BLaER1 treated with 17β-estradiol and CSF1 and Interleukin-3, amounts not matched to agents 10 nM and 100 nM (cell line): ENCODE results near the gene STRIP2.

Source experiments
- H3K27ac ChIP-seq, 11 experiments: shearing (Covaris generic); formaldehyde crosslinking; 2 replicates each; pipeline ENCODE4 v1.8.1; 2022
- H3K27me3 ChIP-seq, 11 experiments: shearing (Covaris generic); formaldehyde crosslinking; 2 replicates each; pipeline ENCODE4 v1.8.1; 2022
- H3K36me3 ChIP-seq, 11 experiments: shearing (Covaris generic); formaldehyde crosslinking; 2 replicates each; pipeline ENCODE4 v1.8.1; 2022
- H3K4me1 ChIP-seq, 10 experiments: shearing (Covaris generic); formaldehyde crosslinking; 2 replicates each; pipeline ENCODE4 v1.8.1; 2022
- H3K4me2 ChIP-seq, 11 experiments: shearing (Covaris generic); formaldehyde crosslinking; 2 replicates each; pipeline ENCODE4 v1.8.1; 2022
- H3K4me3 ChIP-seq, 10 experiments: shearing (Covaris generic); formaldehyde crosslinking; 2 replicates each; pipeline ENCODE4 v1.8.1; 2022
- H3K9ac ChIP-seq, 11 experiments: shearing (Covaris generic); formaldehyde crosslinking; 2 replicates each; pipeline ENCODE4 v1.8.1; 2022
- H3K9me3 ChIP-seq, 11 experiments: shearing (Covaris generic); formaldehyde crosslinking; replicated peaks in 1 of 11; 2 replicates each; pipeline ENCODE4 v1.8.1; 2022
- H4K20me1 ChIP-seq, 11 experiments: shearing (Covaris generic); formaldehyde crosslinking; 2 replicates each; pipeline ENCODE4 v1.8.1; 2022
- Cebpa-rat ChIP-seq, 11 experiments: shearing (Covaris generic); IDR thresholded peaks; 2 replicates each; pipeline ENCODE4 v1.8.1; 2022

Gene STRIP2

DNA sequence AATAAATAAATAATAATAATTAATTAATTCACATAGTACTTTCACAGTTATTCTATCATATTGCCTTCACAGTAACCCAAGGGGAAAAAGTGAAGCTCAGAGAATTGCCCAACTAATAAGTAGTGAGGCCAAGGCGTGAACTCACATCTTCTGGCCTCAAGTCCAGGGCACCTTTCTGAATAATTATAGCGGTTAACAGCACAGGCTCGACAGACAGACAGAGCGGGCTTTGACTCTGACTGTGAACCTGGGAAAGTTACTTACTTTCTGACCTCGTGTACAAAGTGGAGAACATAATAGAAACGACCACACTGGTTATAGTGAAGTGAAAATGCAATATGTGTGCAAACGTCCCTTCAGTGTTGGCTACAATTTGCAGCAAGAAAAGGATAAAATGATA is 62.4 kb downstream of the STRIP2 start:
- H3K4me3 ChIP-seq, result no peak overlapping the region

DNA sequence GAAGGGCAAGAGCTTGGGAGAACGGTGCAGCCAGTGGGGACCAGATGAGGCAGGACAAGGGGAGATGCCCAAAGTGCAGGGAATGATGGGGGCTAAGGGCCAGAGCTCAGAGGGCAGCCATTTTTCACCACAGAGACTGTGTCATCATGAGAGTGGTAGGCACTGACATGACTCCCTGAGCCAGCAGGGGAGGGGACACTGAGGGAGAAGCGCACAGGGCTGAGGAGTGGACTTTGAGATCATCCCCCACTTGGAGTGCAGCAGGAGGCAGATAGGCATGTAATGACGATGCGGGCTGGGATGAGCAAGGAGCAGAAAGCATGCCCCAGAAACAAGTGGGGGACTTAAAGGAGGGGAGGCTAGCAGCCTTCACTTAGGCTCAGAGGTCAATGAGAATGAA is 62.9 kb downstream of the STRIP2 start:
- no peak overlapping the region for H3K4me3 ChIP-seq
- no peaks in the 10 kb centered on the region for H3K9me3 ChIP-seq
- H3K9ac ChIP-seq, result no peak overlapping the region
- no peaks in the 10 kb centered on the region for H4K20me1 ChIP-seq
- no peaks in the 10 kb centered on the region for H3K36me3 ChIP-seq
- no peaks in the 10 kb centered on the region for H3K27me3 ChIP-seq
- H3K27ac ChIP-seq, result no peak overlapping the region
- TF ChIP-seq Cebpa-rat (IDR thresholded peaks at IDR 0.05), result no peak
- H3K4me2 ChIP-seq, result no peak overlapping the region
- peaks cover 6 to 33% (median 20%) of the 10 kb centered on the region in 10 experiments for H3K4me1 ChIP-seq

More for the DNA sequence above, 62.4 kb downstream of the STRIP2 start:
- H3K4me2 ChIP-seq, result peak overlapping the region in 2 of 11 experiments; percentile 57 to 73; a peak in 2 of 22 replicates
- H3K27me3 ChIP-seq, result no peaks in the 10 kb centered on the region
- no peaks in the 10 kb centered on the region for H4K20me1 ChIP-seq
- no peaks in the 10 kb centered on the region for H3K9me3 ChIP-seq
- H3K36me3 ChIP-seq, result no peaks in the 10 kb centered on the region
- H3K9ac ChIP-seq, result no peak overlapping the region
- H3K27ac ChIP-seq, result peak overlapping the region in 1 of 11 experiments; percentile 43; a peak in 1 of 22 replicates
- peaks cover 3 to 33% (median 17%) of the 10 kb centered on the region in 10 experiments for H3K4me1 ChIP-seq
- no peak for TF ChIP-seq Cebpa-rat (IDR thresholded peaks at IDR 0.05)

DNA sequence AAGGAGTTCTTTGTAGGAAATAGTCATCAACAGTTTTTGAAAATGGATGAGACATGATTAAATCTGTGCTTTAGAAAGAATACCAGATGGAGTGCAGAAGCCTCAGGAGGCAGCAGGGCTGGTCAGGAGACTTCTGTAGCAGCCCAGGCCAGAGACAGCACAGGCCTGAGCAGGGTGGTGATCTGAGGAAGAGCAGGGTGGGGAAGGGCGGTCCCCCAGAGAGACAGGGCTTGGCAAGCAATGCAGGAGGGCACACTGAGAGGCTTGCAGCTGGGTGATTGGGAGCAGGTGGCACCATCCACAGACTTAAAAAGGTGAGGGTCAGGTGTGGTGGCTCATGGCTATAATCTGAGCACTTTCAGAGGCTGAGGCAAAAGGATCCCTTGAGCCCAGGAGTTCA is 63.8 kb downstream of the STRIP2 start:
- no peak for TF ChIP-seq Cebpa-rat (IDR thresholded peaks at IDR 0.05)
- H3K9ac ChIP-seq, result no peak overlapping the region

DNA sequence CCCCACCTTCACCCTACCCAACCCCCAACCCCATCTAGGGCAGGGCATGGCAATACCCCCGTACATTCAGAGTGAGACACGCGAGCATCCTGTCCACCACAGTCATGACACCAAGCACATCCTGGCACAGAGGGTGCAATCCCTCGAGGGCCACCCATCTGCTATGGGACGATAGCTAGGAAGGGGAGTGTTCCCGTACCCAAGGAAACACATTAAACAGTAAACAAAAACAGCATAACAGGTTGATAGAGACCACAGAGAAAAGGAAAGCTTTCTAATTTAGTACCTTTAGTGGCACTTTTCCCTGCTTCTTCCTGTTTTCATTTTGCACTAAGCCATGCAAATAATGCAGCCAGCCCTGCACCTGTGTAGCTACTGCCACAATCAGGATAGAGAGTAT is 65.8 kb downstream of the STRIP2 start:
- no peaks in the 10 kb centered on the region for H3K9me3 ChIP-seq
- H3K4me3 ChIP-seq, result no peak overlapping the region
- H3K9ac ChIP-seq, result no peak overlapping the region
- H3K36me3 ChIP-seq, result no peaks in the 10 kb centered on the region
- no peak overlapping the region for H3K27ac ChIP-seq
- H3K27me3 ChIP-seq, result peaks cover 0 to 15% (median 0%) of the 10 kb centered on the region in 11 experiments; a peak in 8 of 22 replicates
- peaks cover 14 to 32% (median 26%) of the 10 kb centered on the region in 10 experiments for H3K4me1 ChIP-seq
- no peaks in the 10 kb centered on the region for H4K20me1 ChIP-seq
- TF ChIP-seq Cebpa-rat (IDR thresholded peaks at IDR 0.05), result no peak
- H3K4me2 ChIP-seq, result peak overlapping the region in 5 of 11 experiments; percentile 3 to 98 (median 21); a peak in 7 of 22 replicates

More for the DNA sequence above, 63.8 kb downstream of the STRIP2 start:
- Histone ChIP-seq H3K4me3 (no peak overlapping the region), H3K36me3 (no peaks in the 10 kb centered on the region), H3K4me2 (no peak overlapping the region), H3K27ac (no peak overlapping the region), H3K4me1 (peaks cover 12 to 34% (median 25%) of the 10 kb centered on the region in 10 experiments), H3K27me3 (peaks cover 0 to 8% (median 0%) of the 10 kb centered on the region in 11 experiments; a peak in 8 of 22 replicates), H3K9me3 (no peaks in the 10 kb centered on the region), H4K20me1 (no peaks in the 10 kb centered on the region)

DNA sequence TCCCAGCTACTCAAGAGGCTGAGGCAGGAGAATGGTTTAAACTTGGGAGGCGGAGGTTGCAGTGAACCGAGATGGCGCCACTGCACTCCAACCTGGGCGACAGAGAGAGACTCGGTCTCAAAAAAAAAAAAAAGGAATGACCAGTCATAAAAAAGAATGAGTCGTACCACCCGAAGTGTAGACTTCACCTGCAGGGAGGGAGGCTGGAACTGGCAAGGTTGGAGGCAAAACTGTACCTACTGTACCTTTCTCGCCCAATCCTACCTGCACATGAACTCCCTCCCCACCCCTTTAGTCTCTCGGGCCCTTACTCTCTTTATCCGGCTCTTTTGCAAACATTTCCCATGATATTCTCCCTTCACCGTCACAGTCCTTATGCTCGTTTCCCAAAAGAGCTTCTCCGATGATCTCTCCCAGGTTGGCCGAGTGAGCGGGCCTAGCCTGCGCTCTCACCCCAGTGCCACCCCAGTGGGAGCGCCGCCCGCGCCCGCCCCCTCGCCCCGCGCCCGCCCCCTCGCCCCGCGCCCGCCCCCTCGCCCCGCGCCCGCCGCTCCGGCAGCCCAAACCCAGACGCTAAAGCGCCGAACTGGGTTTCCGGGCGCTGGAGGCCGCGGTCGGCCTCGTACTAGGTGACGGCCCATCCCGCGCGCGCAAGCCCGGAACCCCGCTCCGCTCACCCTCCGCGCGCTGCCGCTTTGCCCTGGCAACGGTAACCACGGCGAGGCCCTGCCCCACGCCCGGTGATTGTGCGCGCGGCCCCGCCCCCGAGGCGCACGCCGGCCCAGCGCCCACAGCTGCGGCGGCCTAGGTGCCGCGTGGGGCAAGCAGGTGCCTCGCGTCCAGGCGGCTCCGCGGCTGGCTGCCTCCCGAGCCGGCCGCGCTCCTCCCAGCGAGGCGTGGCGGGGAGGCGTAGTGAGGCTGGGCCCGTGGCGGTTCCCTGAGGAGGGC is 67.8 kb downstream of the STRIP2 start, which contains the start of gene SMKR1:
Gene SMKR1 (plus strand): TSS at position 772 of the 948 bp plus-strand sequence. CDS start 294 bp downstream, outside the sequence.
- Histone ChIP-seq H4K20me1 (no peaks in the 10 kb centered on the region), H3K9ac (peak within 1 kb of the TSS; percentile 58 to 78 (median 71)), H3K9me3 (no peaks in the 10 kb centered on the region), H3K4me2 (peak within 1 kb of the TSS; percentile 93 to 99 (median 98)), H3K27ac (peak within 1 kb of the TSS in 10 of 11 experiments; percentile 5 to 55 (median 22); a peak in 13 of 22 replicates), H3K36me3 (no peaks in the 10 kb centered on the region), H3K4me1 (peaks cover 0 to 32% (median 22%) of the 10 kb centered on the region in 10 experiments; a peak in 17 of 20 replicates), H3K27me3 (peaks cover 0 to 15% (median 0%) of the 10 kb centered on the region in 11 experiments; a peak in 8 of 22 replicates), H3K4me3 (peak within 1 kb of the TSS; percentile 55 to 82 (median 68))
- no peak for TF ChIP-seq Cebpa-rat (IDR thresholded peaks at IDR 0.05)

DNA sequence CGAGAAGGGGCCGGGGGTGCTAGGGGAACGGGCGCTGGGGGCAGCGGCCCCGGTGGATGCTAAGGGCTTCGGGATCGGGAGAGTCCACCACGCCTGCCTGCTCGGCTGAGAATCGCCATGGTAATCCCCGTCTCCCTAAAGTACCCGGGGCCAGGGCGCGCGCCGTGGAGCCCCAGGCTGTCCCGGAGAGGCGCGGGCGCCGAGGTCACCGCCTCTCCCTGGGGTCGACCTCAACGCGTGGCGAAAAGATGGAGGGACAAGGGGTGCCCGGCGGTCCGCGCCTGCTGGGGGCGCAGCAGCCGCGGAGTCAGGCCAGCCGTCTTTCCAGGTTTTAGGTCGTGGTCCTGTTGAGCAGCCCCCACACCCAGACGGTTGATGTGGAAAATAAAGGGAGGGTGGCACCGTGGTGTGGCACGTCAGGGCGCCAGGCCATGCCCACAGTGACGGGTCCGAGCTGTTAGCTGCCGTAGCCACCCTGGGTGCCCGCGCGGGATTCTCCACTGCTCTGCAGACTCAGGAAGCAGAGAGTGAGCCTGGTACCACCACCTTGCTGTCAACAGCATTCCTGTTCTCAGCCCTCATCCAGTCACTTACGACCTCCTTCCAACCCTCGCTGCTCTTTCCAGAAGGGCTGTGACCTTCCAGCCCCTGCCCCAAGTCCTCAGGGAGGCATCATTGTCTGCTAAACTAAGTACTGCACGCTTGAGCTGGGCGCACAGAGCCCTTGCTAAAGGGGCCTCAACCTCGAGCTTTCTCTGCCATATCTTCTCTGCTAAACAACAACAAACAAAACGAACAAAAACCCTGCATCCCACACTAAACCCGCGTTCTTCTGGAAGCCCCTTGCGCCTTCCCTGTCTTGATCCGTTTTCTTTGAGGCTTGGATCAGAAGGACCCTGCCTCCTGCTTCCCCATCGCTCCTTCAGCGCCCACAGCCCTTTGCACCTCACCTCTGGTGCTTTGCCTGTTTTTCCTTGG is 68.8 kb downstream of the STRIP2 start:
- Histone ChIP-seq H3K27me3 (peaks cover 0 to 15% (median 0%) of the 10 kb centered on the region in 11 experiments; a peak in 8 of 22 replicates), H3K27ac (peak overlapping the region in 10 of 11 experiments; percentile 5 to 55 (median 22); a peak in 12 of 22 replicates), H3K4me1 (peaks cover 0 to 32% (median 22%) of the 10 kb centered on the region in 10 experiments; a peak in 17 of 20 replicates), H3K36me3 (no peaks in the 10 kb centered on the region), H4K20me1 (no peaks in the 10 kb centered on the region), H3K9ac (peak overlapping the region; percentile 58 to 78 (median 71)), H3K9me3 (no peaks in the 10 kb centered on the region), H3K4me3 (peak overlapping the region; percentile 55 to 82 (median 68)), H3K4me2 (peak overlapping the region; percentile 93 to 99 (median 98))
- TF ChIP-seq Cebpa-rat (IDR thresholded peaks at IDR 0.05), result no peak

DNA sequence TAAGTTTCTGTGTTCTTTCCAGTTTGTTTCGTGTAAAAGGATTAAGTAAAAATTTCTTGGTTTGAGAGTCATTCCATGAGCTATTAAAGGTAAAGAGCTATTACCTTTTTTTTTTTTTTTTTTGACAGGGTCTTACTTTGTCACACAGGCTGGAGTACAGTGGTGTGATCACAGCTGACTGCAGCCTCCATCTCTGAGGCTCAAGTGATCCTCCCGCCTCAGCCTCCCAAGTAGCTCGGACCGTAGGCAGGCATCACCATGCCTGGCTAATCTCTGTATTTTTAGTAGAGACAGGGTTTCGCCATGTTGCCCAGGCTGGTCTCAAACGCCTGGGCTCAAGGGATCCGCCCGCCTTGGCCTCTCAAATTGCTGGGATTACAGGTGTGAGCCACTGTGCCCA is 69.5 kb downstream of the STRIP2 start:
- no peaks in the 10 kb centered on the region for H4K20me1 ChIP-seq
- H3K36me3 ChIP-seq, result no peaks in the 10 kb centered on the region
- H3K4me3 ChIP-seq, result no peak overlapping the region
- no peak overlapping the region for H3K4me2 ChIP-seq
- no peak for TF ChIP-seq Cebpa-rat (IDR thresholded peaks at IDR 0.05)
- no peak overlapping the region for H3K9ac ChIP-seq
- H3K27ac ChIP-seq, result no peak overlapping the region
- H3K9me3 ChIP-seq, result no peaks in the 10 kb centered on the region
- peaks cover 0 to 15% (median 0%) of the 10 kb centered on the region in 11 experiments; a peak in 8 of 22 replicates for H3K27me3 ChIP-seq
- peaks cover 0 to 32% (median 22%) of the 10 kb centered on the region in 10 experiments; a peak in 17 of 20 replicates for H3K4me1 ChIP-seq

DNA sequence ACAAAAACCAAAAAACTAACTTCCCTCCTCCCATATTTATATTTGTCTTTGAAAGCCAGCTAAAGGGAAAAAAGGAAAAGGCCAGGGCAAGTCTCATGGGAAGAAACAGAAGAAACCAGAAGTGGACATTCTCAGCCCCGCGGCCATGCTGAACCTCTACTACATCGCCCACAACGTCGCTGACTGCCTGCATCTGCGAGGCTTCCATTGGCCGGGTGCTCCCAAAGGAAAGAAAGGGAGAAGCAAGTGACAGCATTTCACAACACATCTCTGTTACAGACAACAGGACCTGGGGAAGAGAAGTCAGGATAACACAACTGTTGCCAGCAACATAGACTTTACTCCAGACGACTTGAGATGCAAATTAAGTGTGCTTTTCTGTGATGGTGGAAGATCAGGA is 78.0 kb downstream of the STRIP2 start:
- no peaks in the 10 kb centered on the region for H3K9me3 ChIP-seq
- no peak overlapping the region for H3K9ac ChIP-seq
- TF ChIP-seq Cebpa-rat (IDR thresholded peaks at IDR 0.05), result no peak
- H3K4me1 ChIP-seq, result no peaks in the 10 kb centered on the region
- no peak overlapping the region for H3K4me3 ChIP-seq
- no peaks in the 10 kb centered on the region for H4K20me1 ChIP-seq
- H3K27ac ChIP-seq, result no peak overlapping the region
- H3K27me3 ChIP-seq, result no peaks in the 10 kb centered on the region
- H3K36me3 ChIP-seq, result no peaks in the 10 kb centered on the region
- H3K4me2 ChIP-seq, result no peak overlapping the region
